HepG2 (cell line): ENCODE measurements around the gene ACSL5. TPM values are rescaled to one million over a fixed set of nuclear protein-coding genes. Genes with fewer than 3 reads are reported as not detected.

Source experiments
- ATAC-seq: fragments of 200-7000 bp; cut with Tn5 transposase; 3 replicates; pipeline ENCODE4 v1.9.1; 2020; ENCODE audit warnings: mild to moderate bottlenecking, moderate library complexity
- BruUV-seq: library from RNA; stranded (reverse); fragments of 400-500 nt; replicated peaks from 2 replicates; lab custom pipeline; 2021; lab: Mats Ljungman, UMichigan
- CTCF ChIA-PET: fragments of 300-600 bp; formaldehyde crosslinking; extraction: SDS; loops from one replicate; lab custom pipeline; 2021; ENCODE audit warnings: low total read pairs, inconsistent platforms, low intra/inter-chr PET ratio; lab: Yijun Ruan, JAX
- POLR2A ChIA-PET: fragments of 350-600 bp; sonication (Branson Sonifier 250); formaldehyde crosslinking; loops from one replicate; lab custom pipeline; 2020; ENCODE audit warnings: antibody characterized with exemption, inconsistent platforms; lab: Yijun Ruan, JAX
- DNase-seq: peaks from one replicate; pipeline ENCODE4 v3.0.0-alpha.2; 2015; ENCODE audit warnings: low spot score
- FAIRE-seq: peaks from 3 replicates; lab custom pipeline; 2011; peaks lifted over from hg19 to GRCh38; lab: Jason Lieb, UNC
- H2AFZ ChIP-seq: one replicate; pipeline ENCODE4 v1.6.1; 2011; ENCODE audit warnings: low read length, inconsistent platforms
- H3K27ac ChIP-seq: fragments of 300-600 bp; 3 replicates; pipeline ENCODE4 v1.8.0; 2011; ENCODE audit warnings: mixed run types, mild to moderate bottlenecking, mixed read lengths, low read length, inconsistent platforms; ENCODE audit not compliant: insufficient read depth; ENCODE audit errors: extremely low read length
- H3K27me3 ChIP-seq, 2 experiments: fragments of 200-600 bp in 1 of 2; 2 replicates in 1 of 2; 3 replicates in 1 of 2; pipeline versions ENCODE4 v1.6.0 to v1.8.0; 2011; ENCODE audit warnings: low read length in 2 of 2, mild to moderate bottlenecking in 2 of 2, moderate library complexity in 2 of 2, inconsistent platforms in 1 of 2; ENCODE audit not compliant: insufficient read depth in 2 of 2, control insufficient read depth in 1 of 2
- H3K36me3 ChIP-seq, 2 experiments: fragments of 200-600 bp in 1 of 2; replicated peaks in 1 of 2; 2 replicates in 1 of 2; 3 replicates in 1 of 2; pipeline versions ENCODE4 v1.5.1 to v1.8.0; 2011; ENCODE audit warnings: low read length in 2 of 2, inconsistent platforms in 1 of 2; ENCODE audit not compliant: insufficient read depth in 2 of 2, control insufficient read depth in 1 of 2
- H3K4me1 ChIP-seq: 2 replicates; pipeline ENCODE4 v1.5.1; 2012; ENCODE audit warnings: low read length, inconsistent platforms; ENCODE audit not compliant: insufficient read depth
- H3K4me2 ChIP-seq: 2 replicates; pipeline ENCODE4 v1.6.0; 2011; ENCODE audit warnings: low read depth, low read length, inconsistent platforms
- H3K4me3 ChIP-seq, 3 experiments: fragments of 200-600 bp in 1 of 3; sonication (generic), shearing (Covaris generic) in 1 of 3; replicated peaks in 1 of 3; 2 replicates each; pipeline ENCODE4 v1.5.1; 2011 to 2016; ENCODE audit warnings: low read length in 3 of 3, inconsistent platforms in 2 of 3, low read depth in 2 of 3, mild to moderate bottlenecking in 2 of 3, control low read depth in 1 of 3, mixed read lengths in 1 of 3; ENCODE audit not compliant: insufficient read depth in 1 of 3
- H3K79me2 ChIP-seq: one replicate; pipeline ENCODE4 v1.6.1; 2011; ENCODE audit warnings: low read length, inconsistent platforms; ENCODE audit not compliant: insufficient read depth
- H3K9ac ChIP-seq: 2 replicates; pipeline ENCODE4 v1.6.0; 2011; ENCODE audit warnings: mild to moderate bottlenecking, low read depth, low read length, inconsistent platforms; ENCODE audit not compliant: insufficient read depth
- H3K9me3 ChIP-seq: 2 replicates; pipeline ENCODE4 v1.5.1; 2012; ENCODE audit warnings: mild to moderate bottlenecking, low read length
- H4K20me1 ChIP-seq: 2 replicates; pipeline ENCODE4 v1.6.0; 2011; ENCODE audit warnings: inconsistent platforms, mild to moderate bottlenecking, low read length, moderate library complexity; ENCODE audit not compliant: insufficient read depth
- BCL3 ChIP-seq: sonication (generic); formaldehyde crosslinking; IDR thresholded peaks from 2 replicates; pipeline ENCODE4 v1.5.1; 2020; ENCODE audit warnings: mild to moderate bottlenecking, missing genetic modification reagents, moderate library complexity
- GATAD1 ChIP-seq: IDR thresholded peaks from 2 replicates; pipeline ENCODE4 v1.6.1; 2016; ENCODE audit warnings: missing genetic modification reagents, missing compliant biosample characterization
- GMEB2 ChIP-seq: IDR thresholded peaks from 2 replicates; pipeline ENCODE4 v1.6.1; 2016; ENCODE audit warnings: missing biosample characterization, missing genetic modification reagents, low read depth
- JARID2 ChIP-seq: sonication (generic); formaldehyde crosslinking; IDR thresholded peaks from 2 replicates; pipeline ENCODE4 v1.8.1; 2023; ENCODE audit warnings: missing genetic modification reagents, inconsistent platforms; ENCODE audit not compliant: insufficient replicate concordance
- MAF1 ChIP-seq: sonication (generic); formaldehyde crosslinking; IDR thresholded peaks from 2 replicates; pipeline ENCODE4 v1.5.0; 2020; ENCODE audit warnings: missing genetic modification reagents, borderline replicate concordance
- PHF5A ChIP-seq: IDR thresholded peaks from one replicate; pipeline ENCODE4 v1.6.1; 2018; ENCODE audit warnings: low read depth, missing genetic modification reagents; ENCODE audit not compliant: unreplicated experiment
- ZBTB3 ChIP-seq: sonication (generic); formaldehyde crosslinking; IDR thresholded peaks from 2 replicates; pipeline ENCODE4 v1.4.0; 2020; ENCODE audit warnings: low read depth, mild to moderate bottlenecking, moderate library complexity, missing genetic modification reagents, borderline replicate concordance
- ZMYM4 ChIP-seq: sonication (generic); formaldehyde crosslinking; IDR thresholded peaks from 2 replicates; pipeline ENCODE4 v1.8.1; 2023; ENCODE audit warnings: mild to moderate bottlenecking, missing genetic modification reagents
- ZNF331 ChIP-seq: sonication (generic); formaldehyde crosslinking; IDR thresholded peaks from 2 replicates; pipeline ENCODE4 v1.4.0; 2020; ENCODE audit warnings: missing genetic modification reagents
- ZNF333 ChIP-seq: sonication (generic); formaldehyde crosslinking; IDR thresholded peaks from 2 replicates; pipeline ENCODE4 v1.4.0; 2020; ENCODE audit warnings: mild to moderate bottlenecking, missing genetic modification reagents, borderline replicate concordance
- ZNF362 ChIP-seq: sonication (generic); formaldehyde crosslinking; IDR thresholded peaks from 2 replicates; pipeline ENCODE4 v1.4.0; 2020; ENCODE audit warnings: missing genetic modification reagents, mild to moderate bottlenecking, borderline replicate concordance
- ZNF550 ChIP-seq: sonication (generic); formaldehyde crosslinking; IDR thresholded peaks from 2 replicates; pipeline ENCODE4 v1.4.0; 2020; ENCODE audit warnings: mild to moderate bottlenecking, missing genetic modification reagents, borderline replicate concordance
- ZNF564 ChIP-seq: sonication (generic); formaldehyde crosslinking; IDR thresholded peaks from 2 replicates; pipeline ENCODE4 v1.8.1; 2023; ENCODE audit warnings: mild to moderate bottlenecking, missing genetic modification reagents
- ZNF616 ChIP-seq: sonication (generic); formaldehyde crosslinking; IDR thresholded peaks from 2 replicates; pipeline ENCODE4 v1.5.0; 2020; ENCODE audit warnings: low read depth, mild to moderate bottlenecking, missing genetic modification reagents
- ZNF83 ChIP-seq: sonication (generic); formaldehyde crosslinking; IDR thresholded peaks from 2 replicates; pipeline ENCODE4 v1.4.0; 2020; ENCODE audit warnings: missing genetic modification reagents, mild to moderate bottlenecking, borderline replicate concordance
- ZSCAN12 ChIP-seq: sonication (generic); formaldehyde crosslinking; IDR thresholded peaks from 2 replicates; pipeline ENCODE4 v1.9.0; 2021; ENCODE audit warnings: mild to moderate bottlenecking, missing genetic modification reagents
- WGBS: methylation state at CpG from one replicate; pipeline ENCODE4 v1.1.6; 2017; ENCODE audit warnings: low lambda C conversion rate; 5-methylcytosine and 5-hydroxymethylcytosine counted together
- in situ Hi-C: cut with HindIII; loops from 2 replicates; pipeline ENCODE4 v1.10.0; 2017; ENCODE audit warnings: low pct_unique_long_range_greater_than_20kb; ENCODE audit not compliant: extremely low pct_ligation_motif_present
- intact Hi-C: fragments of 100-400 bp; cut with micrococcal nuclease; formaldehyde crosslinking; loops from one replicate; pipeline ENCODE4 v1.10.0; 2022; ENCODE audit not compliant: unreplicated experiment
- polyA plus RNA-seq, 8 experiments: library from polyadenylated mRNA; depleted of rRNA in 3 of 8; stranded (reverse) in 7 of 8; unstranded in 1 of 8; fragments of >200 nt; fragmentation: Illumina TruSeq in 4 of 8; extraction: Trizol in 4 of 8; gene quantifications; 2 replicates each; pipeline versions ENCODE4 v1.2.1 to v1.2.3, GENCODE V29; 2011 to 2016; ENCODE audit warnings: low read depth in 4 of 8, missing spikeins in 1 of 8, mixed read lengths in 1 of 8; ENCODE audit not compliant: insufficient read depth in 1 of 8
- total RNA-seq, 5 experiments: library from RNA; depleted of rRNA; stranded (reverse); fragments of >200 nt; fragmentation: Illumina TruSeq; extraction: Trizol; gene quantifications; 2 replicates each; pipeline ENCODE4 v1.2.3, GENCODE V29; 2016; ENCODE audit warnings: low read depth in 1 of 5

The ACSL5 gene
- total and polyA plus RNA-seq, 2 of the 13 experiments (the other 11 are each of a cell fraction or from before 2014, with no cell fraction given), result 56.4 to 82.5 TPM

- no TSS peak for BruUV-seq
- Histone ChIP-seq H4K20me1 (no peaks in the 10 kb centered on the region), H3K36me3 (peaks cover 32 to 71% of the 10 kb centered on the region in 2 experiments), H3K79me2 (no peaks in the 10 kb centered on the region), H3K4me2 (no peak overlapping the region), H2AFZ (no peak overlapping the region), H3K4me3 (no peak overlapping the region), H3K27me3 (no peaks in the 10 kb centered on the region), H3K9ac (no peak overlapping the region), H3K4me1 (no peaks in the 10 kb centered on the region), H3K9me3 (no peaks in the 10 kb centered on the region), H3K27ac (no peak overlapping the region)
- ChIA-PET CTCF (no interaction called here), POLR2A (no interaction called here)
- FAIRE-seq (no peak), DNase-seq (no peak), ATAC-seq (no peak)
- 93% methylated on average over 2 of the region's 2 CpGs for WGBS
- intact Hi-C loops (no loop called here), in situ Hi-C loops (no loop called here)
- no peak for TF ChIP-seq ZNF331 (CRISPR knock-in tag)
- TF ChIP-seq GMEB2, result no peak
- TF ChIP-seq ZSCAN12 (CRISPR knock-in tag), result no peak
Observed at GRCh38 chr10:112412696-112413095, 38.8 kb downstream of the ACSL5 start.

GRCh38 chr10:112421731-112422130, 47.8 kb downstream of the ACSL5 start:
- CTCF ChIA-PET, result no interaction called here
- Histone ChIP-seq H3K4me1 (no peaks in the 10 kb centered on the region), H3K9me3 (no peaks in the 10 kb centered on the region), H2AFZ (no peak overlapping the region), H3K4me3 (no peak overlapping the region), H3K4me2 (no peak overlapping the region), H3K36me3 (peaks cover 26 to 59% of the 10 kb centered on the region in 2 experiments), H3K79me2 (no peaks in the 10 kb centered on the region), H3K27me3 (no peaks in the 10 kb centered on the region), H3K27ac (no peak overlapping the region), H3K9ac (no peak overlapping the region), H4K20me1 (no peaks in the 10 kb centered on the region)
- DNase-seq, result no peak
- BruUV-seq, result no TSS peak
- ATAC-seq, result no peak
- WGBS, result 98% methylated on average over 3 of the region's 3 CpGs
- intact Hi-C loops, result no loop called here
- in situ Hi-C loops, result no loop called here
- FAIRE-seq, result no peak
- POLR2A ChIA-PET, result no interaction called here
- TF ChIP-seq GATAD1 (CRISPR knock-in tag), result no peak
- TF ChIP-seq ZNF333, result no peak
- TF ChIP-seq BCL3 (CRISPR knock-in tag), result no peak
- no peak for TF ChIP-seq ZNF83 (CRISPR knock-in tag)
- no peak for TF ChIP-seq ZNF564 (CRISPR knock-in tag)
- no peak for TF ChIP-seq ZNF550 (CRISPR knock-in tag)
- no peak for TF ChIP-seq ZBTB3 (CRISPR knock-in tag)
- TF ChIP-seq ZNF362 (CRISPR knock-in tag), result no peak
- TF ChIP-seq PHF5A, result no peak
- TF ChIP-seq ZNF616, result no peak
- TF ChIP-seq JARID2 (CRISPR knock-in tag), result no peak
- no peak for TF ChIP-seq ZMYM4 (CRISPR knock-in tag)
- TF ChIP-seq MAF1 (CRISPR knock-in tag), result no peak
